Brain microvascular endothelial cell (primary cell): ENCODE measurements around the gene SNED1.

Source experiments
- DNase-seq: peaks from one replicate; pipeline ENCODE4 v3.0.0-alpha.2; 2020
- H3K27ac ChIP-seq: fragments of 250-450 bp; sonication (Bioruptor Pico); 2 replicates; pipeline ENCODE4 v1.5.1; 2020; ENCODE audit warnings: mild to moderate bottlenecking, moderate library complexity
- H3K27me3 ChIP-seq: fragments of 250-450 bp; sonication (Bioruptor Pico); replicated peaks from 2 replicates; pipeline ENCODE4 v1.5.1; 2020; ENCODE audit warnings: mild to moderate bottlenecking
- H3K36me3 ChIP-seq: fragments of 250-450 bp; sonication (Bioruptor Pico); replicated peaks from 2 replicates; pipeline ENCODE4 v1.5.1; 2020; ENCODE audit warnings: mild to moderate bottlenecking
- H3K4me3 ChIP-seq: 2 replicates; pipeline ENCODE4 v1.5.1; 2011; ENCODE audit warnings: low read depth, mild to moderate bottlenecking, control low read depth, low read length, moderate library complexity
- CTCF ChIP-seq: IDR thresholded peaks from 2 replicates; pipeline ENCODE4 v1.5.1; 2011; ENCODE audit warnings: low read depth, mild to moderate bottlenecking, moderate library complexity, low read length, control low read depth, inconsistent platforms; ENCODE audit errors: missing control alignments
- in situ Hi-C: cut with HindIII; loops from 2 replicates; pipeline ENCODE4 v1.10.0; 2017; ENCODE audit warnings: low sequenced_read_pairs, low pct_ligation_motif_present

The SNED1 gene

GRCh38 chr2:240998706-240998994, 232 bp downstream of the SNED1 start:
- no peak overlapping the region for H3K27ac ChIP-seq
- no peak for TF ChIP-seq CTCF
- peak overlapping the region; percentile 62 for H3K4me3 ChIP-seq
- H3K36me3 ChIP-seq, result no peaks in the 10 kb centered on the region
- no peaks in the 10 kb centered on the region for H3K27me3 ChIP-seq
- DNase-seq, result no peak
- in situ Hi-C loops, result no loop called here

- Histone ChIP-seq H3K36me3 (no peaks in the 10 kb centered on the region), H3K4me3 (peak overlapping the region; percentile 62), H3K27ac (no peak overlapping the region), H3K27me3 (no peaks in the 10 kb centered on the region)
- TF ChIP-seq CTCF, result no peak
- no peak for DNase-seq
- in situ Hi-C loops, result no loop called here
These were observed 775 bp downstream of the SNED1 start for GRCh38 chr2:240998995-240999791.

GRCh38 chr2:240999873-241000541, 1.6 kb downstream of the SNED1 start:
- Histone ChIP-seq H3K27ac (no peak overlapping the region), H3K27me3 (no peaks in the 10 kb centered on the region), H3K4me3 (peak overlapping the region; percentile 62), H3K36me3 (no peaks in the 10 kb centered on the region)
- in situ Hi-C loops, result no loop called here
- no peak for DNase-seq
- TF ChIP-seq CTCF, result no peak

GRCh38 chr2:241000831-241001321, 2.5 kb downstream of the SNED1 start:
- in situ Hi-C loops, result no loop called here

GRCh38 chr2:241001413-241002274, 3.2 kb downstream of the SNED1 start:
- Histone ChIP-seq H3K27me3 (no peaks in the 10 kb centered on the region), H3K4me3 (no peak overlapping the region), H3K27ac (no peak overlapping the region), H3K36me3 (no peaks in the 10 kb centered on the region)
- no peak for TF ChIP-seq CTCF
- no peak for DNase-seq
- in situ Hi-C loops, result no loop called here

More at GRCh38 chr2:241000831-241001321, 2.5 kb downstream of the SNED1 start:
- TF ChIP-seq CTCF, result no peak
- no peak overlapping the region for H3K4me3 ChIP-seq
- no peaks in the 10 kb centered on the region for H3K36me3 ChIP-seq
- H3K27me3 ChIP-seq, result no peaks in the 10 kb centered on the region
- H3K27ac ChIP-seq, result no peak overlapping the region
- DNase-seq, result no peak
